ENCODE results near the gene LRRC58.
"Not testable (repeated sequence)": the region's sequence is repeated elsewhere in the genome, so short reads cannot be mapped to it uniquely, and the experiment has no call there.

GRCh38 chr3:120291552-120291951 lies 57.6 kb downstream of the LRRC58 start:
- TF ChIP-seq, protein P1, sequence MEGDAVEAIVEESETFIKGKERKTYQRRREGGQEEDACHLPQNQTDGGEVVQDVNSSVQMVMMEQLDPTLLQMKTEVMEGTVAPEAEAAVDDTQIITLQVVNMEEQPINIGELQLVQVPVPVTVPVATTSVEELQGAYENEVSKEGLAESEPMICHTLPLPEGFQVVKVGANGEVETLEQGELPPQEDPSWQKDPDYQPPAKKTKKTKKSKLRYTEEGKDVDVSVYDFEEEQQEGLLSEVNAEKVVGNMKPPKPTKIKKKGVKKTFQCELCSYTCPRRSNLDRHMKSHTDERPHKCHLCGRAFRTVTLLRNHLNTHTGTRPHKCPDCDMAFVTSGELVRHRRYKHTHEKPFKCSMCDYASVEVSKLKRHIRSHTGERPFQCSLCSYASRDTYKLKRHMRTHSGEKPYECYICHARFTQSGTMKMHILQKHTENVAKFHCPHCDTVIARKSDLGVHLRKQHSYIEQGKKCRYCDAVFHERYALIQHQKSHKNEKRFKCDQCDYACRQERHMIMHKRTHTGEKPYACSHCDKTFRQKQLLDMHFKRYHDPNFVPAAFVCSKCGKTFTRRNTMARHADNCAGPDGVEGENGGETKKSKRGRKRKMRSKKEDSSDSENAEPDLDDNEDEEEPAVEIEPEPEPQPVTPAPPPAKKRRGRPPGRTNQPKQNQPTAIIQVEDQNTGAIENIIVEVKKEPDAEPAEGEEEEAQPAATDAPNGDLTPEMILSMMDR (IDR thresholded peaks at IDR 0.05) = not testable (repeated sequence)
- not testable (repeated sequence) for TF ChIP-seq POLR2A (IDR thresholded peaks at IDR 0.05)
